GM18868 (cell line): ENCODE measurements around the gene TCF23.
"Not testable (repeated sequence)": the region's sequence is repeated elsewhere in the genome, so short reads cannot be mapped to it uniquely, and the experiment has no call there.

Source experiments
- ATAC-seq: cut with Tn5 transposase; IDR thresholded peaks from one replicate; pipeline ENCODE4 v1.9.1; 2021; ENCODE audit warnings: mild to moderate bottlenecking, moderate library complexity; ENCODE audit not compliant: unreplicated experiment

The TCF23 gene

GRCh38 chr2:27184115-27184514 lies 35.3 kb downstream of the TCF23 start:
- no peak for ATAC-seq

- no peak for ATAC-seq
These were observed 36.7 kb downstream of the TCF23 start for GRCh38 chr2:27185331-27186026.

DNA sequence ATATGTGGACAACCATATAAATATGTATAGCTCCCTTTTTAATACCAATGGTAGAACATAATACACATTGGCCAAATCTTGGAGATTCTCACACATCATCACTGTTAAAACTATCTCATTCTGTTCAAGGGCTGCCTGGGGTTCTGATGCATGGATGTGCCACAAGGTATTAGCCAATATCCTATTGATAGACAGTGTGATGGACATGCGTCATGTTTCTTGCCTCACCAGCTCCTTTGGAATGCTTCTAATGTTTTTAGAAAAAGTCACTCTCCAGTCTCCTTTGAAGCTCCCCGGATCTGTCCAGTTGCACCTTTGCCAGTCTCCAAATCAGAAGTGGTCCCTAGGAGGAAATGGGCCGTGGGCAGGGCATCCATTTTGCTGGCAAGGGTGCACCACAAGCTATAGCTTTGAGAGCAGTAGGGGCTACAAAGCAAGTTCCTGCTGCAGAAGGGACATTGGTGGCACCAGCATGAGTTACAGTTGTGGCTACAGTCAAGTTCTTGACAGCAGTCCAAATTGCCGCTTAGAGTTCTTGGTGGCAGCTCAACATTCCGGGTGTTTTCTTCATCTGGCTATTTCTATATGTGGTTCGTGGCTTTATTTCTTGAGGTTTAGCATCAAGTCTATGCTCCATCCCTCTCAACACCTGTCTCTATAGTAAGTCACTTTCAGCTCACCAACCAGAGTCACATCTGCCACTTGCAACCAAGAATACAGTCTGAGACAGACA lies 38.0 kb downstream of the TCF23 start:
- ATAC-seq, result no peak

DNA sequence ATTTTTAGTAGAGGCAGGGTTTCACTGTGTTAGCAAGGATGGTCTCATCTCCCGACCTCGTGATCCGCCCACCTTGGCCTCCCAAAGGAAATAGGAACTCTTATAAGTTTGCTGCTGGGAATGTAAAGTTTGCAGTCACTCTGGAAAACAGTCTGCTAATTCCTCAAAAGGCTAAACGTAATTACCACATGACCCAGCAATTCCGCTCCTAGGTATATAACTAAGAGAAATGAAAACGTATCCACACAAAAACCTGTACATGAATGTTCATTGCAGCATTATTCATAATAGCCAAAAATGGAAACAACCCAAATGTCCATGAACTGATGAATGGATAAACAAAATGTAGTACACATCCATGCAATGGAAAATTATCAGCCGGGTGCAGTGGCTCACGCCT lies 41.2 kb downstream of the TCF23 start:
- ATAC-seq, result no peak

DNA sequence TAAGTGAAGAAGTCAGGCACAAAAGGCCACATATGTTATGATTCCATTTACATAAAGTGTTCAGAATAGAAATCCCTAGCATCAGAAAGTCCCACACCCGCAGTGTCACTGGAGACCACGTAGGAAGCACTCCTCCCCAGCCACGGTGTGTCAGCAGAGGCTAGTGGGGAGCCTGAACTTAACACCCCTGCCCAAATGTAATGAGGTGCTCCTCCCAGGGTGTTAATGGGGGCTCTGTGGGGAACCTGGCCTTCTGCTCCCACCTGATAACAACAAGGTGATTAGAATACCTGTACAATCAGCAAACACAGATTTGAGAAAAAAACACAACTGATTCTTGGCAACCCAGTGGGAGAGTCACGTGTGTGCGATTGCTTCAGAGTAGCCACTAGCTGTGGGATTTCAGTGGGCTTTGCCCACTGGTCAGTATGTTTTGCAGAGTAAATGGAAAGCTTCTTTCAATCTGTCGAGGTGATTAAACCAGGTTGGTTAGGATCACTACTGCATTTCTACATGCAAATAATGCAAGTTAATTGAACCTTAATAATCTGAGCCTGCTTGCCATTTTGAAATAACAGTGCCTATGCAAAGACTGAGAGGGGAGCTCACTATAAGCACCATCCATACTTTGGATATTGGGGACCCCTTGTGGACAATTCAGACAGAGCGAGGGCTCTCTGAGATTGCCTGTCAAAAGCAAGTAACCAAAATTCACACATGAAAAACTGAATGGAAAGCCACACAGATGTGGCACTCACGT lies 42.4 kb downstream of the TCF23 start:
- ATAC-seq, result no peak

DNA sequence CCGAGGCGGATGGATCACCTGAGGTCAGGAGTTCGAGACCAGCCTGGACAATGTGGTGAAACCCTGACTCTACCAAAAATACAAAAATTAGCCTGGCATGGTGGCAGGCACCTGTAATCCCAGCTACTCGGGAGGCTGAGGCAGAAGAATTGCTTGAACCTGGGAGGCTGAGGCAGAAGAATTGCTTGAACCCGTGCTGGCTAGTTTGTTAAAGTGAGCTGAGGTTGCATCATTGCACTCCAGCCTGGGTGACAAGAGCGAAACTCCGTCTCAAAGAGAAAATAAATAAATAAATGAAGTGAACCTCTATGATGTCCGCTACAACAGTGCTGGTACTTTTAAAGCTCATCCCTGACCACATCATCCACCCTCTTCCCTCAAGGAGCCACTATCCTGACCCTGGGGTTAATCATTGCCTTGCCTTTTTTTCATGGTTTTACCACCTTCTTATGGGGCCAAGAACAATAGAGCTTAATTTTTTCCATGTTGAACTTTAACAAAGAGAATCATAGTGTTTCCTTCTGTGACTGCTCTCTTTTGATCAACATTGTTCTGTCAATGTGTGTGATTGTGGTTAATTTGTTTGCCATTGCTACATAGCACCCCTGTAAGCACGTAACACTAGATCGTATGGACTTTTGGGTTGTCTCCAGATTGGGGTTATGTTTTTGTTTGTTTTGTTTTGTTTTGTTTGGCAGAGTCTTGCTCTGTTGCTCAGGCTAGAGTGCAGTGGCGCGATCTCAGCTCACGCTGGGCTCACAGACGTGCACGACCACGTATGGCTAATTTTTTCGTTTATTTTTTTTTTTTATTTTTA lies 45.9 kb downstream of the TCF23 start:
- no peak for ATAC-seq

DNA sequence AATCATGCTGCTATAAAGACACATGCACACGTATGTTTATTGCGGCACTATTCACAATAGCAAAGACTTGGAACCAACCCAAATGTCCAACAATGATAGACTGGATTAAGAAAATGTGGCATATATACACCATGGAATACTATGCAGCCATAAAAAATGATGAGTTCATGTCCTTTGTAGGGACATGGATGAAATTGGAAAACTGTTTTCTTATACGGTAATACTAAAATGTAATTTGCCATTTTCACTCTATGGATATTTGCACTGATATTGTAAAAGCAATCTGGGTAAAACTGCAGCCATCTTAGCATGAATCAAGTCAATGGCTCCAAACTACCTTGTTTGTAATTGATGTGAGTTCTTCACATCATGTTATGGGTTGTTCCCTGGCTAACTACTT lies 47.0 kb downstream of the TCF23 start:
- ATAC-seq, result not testable (repeated sequence)

DNA sequence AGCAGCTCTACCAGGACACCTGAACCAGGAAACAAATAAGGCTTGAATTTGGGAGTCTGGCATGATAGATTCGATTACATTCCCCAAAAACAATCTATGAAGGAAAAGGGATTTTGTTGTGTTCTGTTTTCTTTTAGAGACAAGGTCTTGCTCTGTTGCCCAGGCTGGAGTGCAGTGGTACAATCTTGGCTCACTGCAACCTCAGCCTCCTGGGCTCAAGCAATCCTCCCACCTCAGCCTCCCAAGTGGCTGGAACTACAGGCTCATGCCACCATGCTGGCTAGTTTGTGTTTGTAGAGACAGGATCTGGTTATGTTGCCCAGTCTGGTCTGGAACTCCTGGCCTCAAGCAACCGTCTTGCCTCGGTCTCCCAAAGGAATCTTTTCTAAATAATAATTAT lies 49.3 kb downstream of the TCF23 start:
- not testable (repeated sequence) for ATAC-seq

GRCh38 chr2:27198627-27199026 lies 49.8 kb downstream of the TCF23 start:
- no peak for ATAC-seq

GRCh38 chr2:27199241-27199640 lies 50.4 kb downstream of the TCF23 start:
- ATAC-seq, result no peak

- ATAC-seq, result no peak
These were observed 52.9 kb downstream of the TCF23 start for GRCh38 chr2:27201675-27202074.

DNA sequence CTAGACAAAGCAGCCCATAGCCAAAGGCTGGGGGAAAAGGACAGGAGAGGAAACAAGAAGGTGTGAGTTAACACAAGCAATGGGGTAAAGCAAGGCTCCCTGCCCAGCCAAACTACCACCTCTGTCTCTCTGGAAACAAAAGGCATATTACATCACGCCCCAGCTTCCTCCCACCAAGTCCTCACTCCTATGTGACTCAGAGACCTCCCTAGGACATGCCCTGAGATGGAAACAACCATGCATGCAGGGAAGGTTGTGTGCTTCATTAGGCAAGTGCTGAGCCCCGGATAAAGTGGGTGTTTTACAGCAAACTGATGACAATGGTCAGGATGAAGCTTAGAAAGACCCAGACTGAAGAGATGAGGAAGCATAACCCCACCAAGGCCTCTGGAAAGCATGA lies 54.0 kb downstream of the TCF23 start:
- no peak for ATAC-seq

DNA sequence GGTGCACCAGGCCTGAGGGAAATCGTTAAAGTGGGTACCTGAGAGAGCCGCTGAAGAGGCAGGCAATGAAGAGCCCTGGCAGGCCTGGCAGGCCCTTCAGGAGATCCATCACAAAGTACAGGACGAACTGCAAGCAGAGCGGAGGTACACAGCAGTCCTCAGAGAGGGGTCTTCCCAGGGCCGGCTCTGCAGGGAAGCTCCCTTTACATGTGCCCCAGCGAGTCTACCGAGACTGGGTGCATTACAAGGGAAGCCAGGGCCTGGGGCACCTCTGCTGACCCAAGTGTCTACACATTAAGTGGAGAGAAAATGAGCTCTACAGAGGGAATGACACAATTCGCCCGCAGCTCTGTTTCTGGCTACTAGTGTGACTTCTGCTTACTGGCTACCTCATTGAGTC lies 54.9 kb downstream of the TCF23 start:
- ATAC-seq, result no peak

DNA sequence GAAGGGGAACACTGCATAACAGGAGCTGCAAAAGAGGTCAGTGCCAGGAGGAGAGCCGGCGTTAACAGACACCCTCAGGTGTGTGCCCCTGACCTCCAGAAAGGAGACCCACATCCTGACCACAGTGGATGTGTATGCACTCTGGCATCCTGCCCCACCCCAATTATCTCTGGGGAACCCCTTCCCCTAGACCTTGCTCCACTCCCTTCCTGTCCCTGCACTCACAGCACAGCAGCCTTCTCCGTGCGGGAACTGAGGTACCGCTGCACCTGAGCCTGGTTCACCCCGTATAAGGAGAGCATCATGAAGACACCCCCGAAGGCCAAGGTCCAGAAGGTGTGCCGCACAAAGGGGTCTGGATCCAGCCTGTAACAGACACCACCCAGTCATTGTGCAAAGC lies 55.8 kb downstream of the TCF23 start:
- ATAC-seq, result no peak

DNA sequence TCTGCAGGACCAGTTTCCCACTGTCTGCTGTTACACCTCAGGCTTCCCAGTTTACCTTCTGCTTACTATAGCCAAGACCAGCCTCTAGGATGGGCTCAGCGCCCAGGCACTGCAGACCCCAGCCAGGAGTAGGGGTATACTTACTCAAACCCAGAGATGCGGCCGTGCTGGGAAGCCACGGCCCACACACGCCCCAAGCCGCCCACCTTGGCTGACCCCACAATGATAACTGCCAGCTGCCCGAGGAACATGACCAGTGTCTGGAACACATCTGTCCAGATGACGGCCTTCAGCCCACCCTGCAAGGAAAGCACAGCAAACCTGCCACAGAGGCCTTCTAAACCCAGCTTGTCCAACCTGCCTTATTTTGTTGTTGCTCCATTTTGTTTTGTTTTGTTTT lies 56.4 kb downstream of the TCF23 start:
- no peak for ATAC-seq

DNA sequence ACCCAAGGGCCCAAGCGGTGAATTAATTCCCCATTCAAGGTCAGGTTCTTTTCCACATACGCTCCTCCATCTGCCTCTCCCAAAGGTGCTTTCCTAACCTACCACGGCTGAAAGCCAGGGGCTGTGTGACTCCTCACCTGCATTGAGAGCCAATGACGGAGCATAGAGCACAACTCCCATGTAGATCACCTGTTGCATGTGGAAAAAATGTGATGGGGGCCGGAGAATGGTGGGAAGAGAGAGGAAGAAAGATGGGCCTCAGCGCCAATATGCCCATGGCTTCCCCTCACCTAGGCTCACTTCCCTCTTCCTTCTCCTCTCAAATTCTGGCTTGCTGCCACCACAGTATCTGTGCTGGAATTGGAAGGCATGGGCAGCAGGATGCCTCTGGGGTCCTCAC lies 57.5 kb downstream of the TCF23 start:
- no peak for ATAC-seq
